ES-I3 (cell line): ENCODE data around the gene CA10.

Experiments
- H3K36me3 ChIP-seq: 2 replicates; pipeline ENCODE4 v1.6.1; 2013; ENCODE audit warnings: mild to moderate bottlenecking, low read length, control low read depth, moderate library complexity; ENCODE audit not compliant: insufficient read depth
- H3K4me1 ChIP-seq: 2 replicates; pipeline ENCODE4 v1.6.1; 2013; ENCODE audit warnings: mild to moderate bottlenecking, control low read depth, low read length; ENCODE audit not compliant: insufficient read depth
- H3K9ac ChIP-seq: 2 replicates; pipeline ENCODE4 v1.6.1; 2013; ENCODE audit warnings: low read depth, mild to moderate bottlenecking, low read length, moderate library complexity
- H3K9me3 ChIP-seq: 2 replicates; pipeline ENCODE4 v1.6.1; 2013; ENCODE audit warnings: mild to moderate bottlenecking, low read length, moderate library complexity; ENCODE audit not compliant: control insufficient read depth, insufficient read depth

Gene CA10

GRCh38 chr17:51995797-51996403, 162.6 kb downstream of the CA10 start:
- Histone ChIP-seq H3K9ac (no peak overlapping the region), H3K4me1 (no peaks in the 10 kb centered on the region; the same call in 1 of the 2 replicates), H3K9me3 (no peaks in the 10 kb centered on the region), H3K36me3 (no peaks in the 10 kb centered on the region)

DNA sequence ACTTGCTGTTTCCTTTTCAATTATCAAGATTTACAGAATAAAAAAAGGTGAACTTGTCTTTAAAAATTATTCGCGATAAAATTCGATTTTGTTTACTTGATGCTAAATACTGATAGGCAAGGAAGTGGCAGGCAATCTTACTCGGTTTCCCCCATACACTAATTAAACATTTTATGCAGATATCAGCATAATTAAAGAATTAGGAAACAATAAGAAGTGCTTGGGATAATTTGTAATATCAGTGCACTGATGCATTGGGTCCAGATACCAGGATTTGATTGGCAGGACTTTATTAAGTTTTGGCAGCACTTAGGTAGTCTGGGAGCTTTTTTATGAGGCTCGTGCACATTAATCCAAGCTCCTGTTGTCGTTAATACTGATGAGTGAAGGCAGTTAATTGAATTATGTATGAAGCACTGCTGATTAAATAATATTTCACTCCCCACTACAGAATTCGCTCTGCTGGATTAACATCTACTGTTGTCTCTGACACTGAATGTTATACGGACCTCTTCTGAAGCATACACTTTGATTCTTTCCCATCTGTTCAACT, 165.6 kb downstream of the CA10 start:
- no peaks in the 10 kb centered on the region for H3K36me3 ChIP-seq
- no peaks in the 10 kb centered on the region; the same call in 1 of the 2 replicates for H3K4me1 ChIP-seq
- no peaks in the 10 kb centered on the region for H3K9me3 ChIP-seq
- H3K9ac ChIP-seq, result no peak overlapping the region

DNA sequence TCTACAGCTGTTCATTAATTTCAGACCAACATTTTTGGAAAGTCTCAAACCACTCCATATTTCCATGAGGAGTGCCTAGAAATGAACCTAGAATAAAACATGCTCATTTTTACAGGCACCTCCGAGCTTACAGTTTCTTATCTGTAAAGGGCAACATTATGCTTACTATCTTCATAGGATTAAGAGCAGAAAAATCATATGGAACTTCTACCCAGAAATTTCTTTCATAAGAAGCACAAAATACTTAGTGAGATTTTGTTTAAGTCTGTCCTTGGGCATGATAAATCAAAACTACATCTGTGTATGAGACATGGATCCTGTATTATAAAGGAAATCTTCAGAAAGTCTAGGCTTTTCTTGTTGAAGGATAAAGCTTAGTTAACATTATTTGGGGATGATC, 187.4 kb downstream of the CA10 start:
- no peak overlapping the region for H3K9ac ChIP-seq
- H3K4me1 ChIP-seq, result no peaks in the 10 kb centered on the region
- no peaks in the 10 kb centered on the region for H3K36me3 ChIP-seq
- no peaks in the 10 kb centered on the region for H3K9me3 ChIP-seq

- H3K9ac ChIP-seq, result no peak overlapping the region
- H3K4me1 ChIP-seq, result no peaks in the 10 kb centered on the region
- H3K36me3 ChIP-seq, result no peaks in the 10 kb centered on the region
- no peaks in the 10 kb centered on the region for H3K9me3 ChIP-seq
Measured at GRCh38 chr17:51961689-51962088, 196.8 kb downstream of the CA10 start.

DNA sequence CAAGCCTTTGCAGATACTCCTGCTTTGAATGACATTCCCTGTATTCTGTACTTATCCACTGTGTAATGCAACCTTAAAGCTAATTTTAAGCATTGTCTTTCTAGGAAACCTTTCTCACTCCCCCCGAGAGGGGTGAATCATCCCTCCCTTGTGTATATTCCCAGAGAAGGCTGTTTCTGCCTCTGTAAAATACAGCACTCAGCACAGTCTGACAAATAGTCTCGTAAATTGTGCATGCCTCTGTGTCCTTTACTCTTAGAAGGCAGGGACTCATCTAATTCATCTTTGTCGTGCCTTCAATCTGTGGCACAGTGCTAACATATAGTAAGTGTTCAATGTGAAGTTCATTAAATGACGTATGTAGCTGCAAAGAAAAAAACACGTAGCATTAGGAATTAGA, 200.7 kb downstream of the CA10 start:
- Histone ChIP-seq H3K9me3 (no peaks in the 10 kb centered on the region), H3K4me1 (no peaks in the 10 kb centered on the region)

GRCh38 chr17:51955245-51955644, 203.3 kb downstream of the CA10 start:
- H3K9me3 ChIP-seq, result no peaks in the 10 kb centered on the region
- H3K9ac ChIP-seq, result no peak overlapping the region
- no peaks in the 10 kb centered on the region for H3K4me1 ChIP-seq
- H3K36me3 ChIP-seq, result no peaks in the 10 kb centered on the region

More for the DNA sequence above, 200.7 kb downstream of the CA10 start:
- Histone ChIP-seq H3K9ac (no peak overlapping the region), H3K36me3 (no peaks in the 10 kb centered on the region)

DNA sequence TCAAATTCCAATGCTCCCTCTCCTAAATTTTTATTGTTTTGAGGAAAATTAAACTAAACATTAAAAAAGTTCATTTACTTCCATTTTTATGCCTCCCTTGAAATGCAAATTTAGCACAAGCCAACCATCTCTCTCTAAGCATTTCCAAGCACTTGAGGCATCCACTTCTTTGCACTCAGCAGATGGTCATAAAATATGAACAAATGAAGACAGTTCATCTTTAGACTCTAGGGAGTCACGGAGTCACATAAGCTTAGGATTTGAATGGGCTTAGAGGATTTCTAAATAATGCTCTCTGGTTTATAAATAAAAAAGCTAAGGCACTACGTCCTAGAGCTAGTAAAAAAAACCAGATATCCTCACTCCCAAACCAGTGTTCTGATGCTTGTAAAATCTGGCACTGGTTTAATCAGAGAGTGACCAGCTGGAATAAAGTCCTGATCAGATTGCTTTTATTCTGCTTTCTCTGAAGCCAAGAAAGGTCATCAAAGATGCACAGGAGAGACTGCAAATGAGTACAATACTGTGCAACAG, 204.2 kb downstream of the CA10 start:
- no peaks in the 10 kb centered on the region for H3K4me1 ChIP-seq
- no peaks in the 10 kb centered on the region for H3K36me3 ChIP-seq
- no peak overlapping the region for H3K9ac ChIP-seq
- H3K9me3 ChIP-seq, result no peaks in the 10 kb centered on the region

DNA sequence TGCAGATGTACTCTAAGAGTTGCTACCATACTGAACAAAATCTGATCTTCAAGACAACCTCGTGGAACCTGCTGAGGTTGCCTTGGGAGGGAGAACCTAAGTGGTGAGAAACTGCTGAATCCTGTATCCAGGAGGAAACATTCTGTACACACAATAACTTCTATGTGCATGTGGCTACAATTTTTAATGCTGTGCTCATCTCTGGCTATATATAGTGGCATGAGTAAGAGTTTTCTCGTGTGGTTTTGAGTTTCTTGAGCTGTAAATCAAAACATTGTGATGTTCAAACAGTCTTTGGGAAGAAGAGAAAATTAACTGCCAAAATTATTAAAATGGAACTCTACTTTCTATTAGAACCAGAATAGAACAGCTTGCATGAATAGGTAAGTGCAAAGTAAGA, 206.8 kb downstream of the CA10 start:
- H3K36me3 ChIP-seq, result no peaks in the 10 kb centered on the region
- no peak overlapping the region for H3K9ac ChIP-seq
- no peaks in the 10 kb centered on the region for H3K9me3 ChIP-seq
- H3K4me1 ChIP-seq, result no peaks in the 10 kb centered on the region

GRCh38 chr17:51948128-51948527, 210.4 kb downstream of the CA10 start:
- H3K4me1 ChIP-seq, result no peaks in the 10 kb centered on the region
- H3K36me3 ChIP-seq, result no peaks in the 10 kb centered on the region
- no peaks in the 10 kb centered on the region for H3K9me3 ChIP-seq

DNA sequence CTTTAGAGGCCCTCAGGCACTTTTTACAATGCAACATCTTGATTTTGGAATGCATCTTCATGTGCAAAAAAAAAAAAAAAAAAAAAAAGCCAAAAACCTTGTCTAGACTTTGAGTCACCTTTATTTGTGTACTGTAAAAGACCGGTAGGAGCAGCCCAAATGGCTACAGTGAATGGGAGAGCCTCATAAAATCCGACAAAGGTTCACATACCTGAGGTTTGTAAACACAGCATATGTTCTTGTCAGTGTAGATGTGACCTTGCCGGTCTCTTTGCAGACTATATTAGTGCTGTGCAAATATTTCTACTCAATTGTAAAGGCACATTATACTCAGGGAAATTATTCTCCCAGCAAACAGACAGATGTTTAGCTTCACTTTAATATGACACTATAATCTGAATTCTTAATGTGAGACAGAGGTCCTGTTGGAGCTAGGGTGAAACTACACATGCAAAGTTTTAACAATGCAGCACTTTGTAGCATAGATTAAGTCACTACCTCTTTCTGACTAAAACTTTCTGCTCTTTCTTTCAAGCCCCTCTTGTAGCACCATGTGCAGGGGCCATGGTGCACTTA, 211.3 kb downstream of the CA10 start:
- H3K9me3 ChIP-seq, result no peaks in the 10 kb centered on the region
- peaks cover 3% of the 10 kb centered on the region; the same call in 1 of the 2 replicates for H3K4me1 ChIP-seq
- no peaks in the 10 kb centered on the region for H3K36me3 ChIP-seq
- H3K9ac ChIP-seq, result no peak overlapping the region

More at GRCh38 chr17:51948128-51948527, 210.4 kb downstream of the CA10 start:
- no peak overlapping the region for H3K9ac ChIP-seq

- Histone ChIP-seq H3K4me1 (peaks cover 3% of the 10 kb centered on the region; the same call in 1 of the 2 replicates), H3K36me3 (no peaks in the 10 kb centered on the region), H3K9ac (no peak overlapping the region), H3K9me3 (no peaks in the 10 kb centered on the region)
Measured at GRCh38 chr17:51946311-51946710, 212.2 kb downstream of the CA10 start.

DNA sequence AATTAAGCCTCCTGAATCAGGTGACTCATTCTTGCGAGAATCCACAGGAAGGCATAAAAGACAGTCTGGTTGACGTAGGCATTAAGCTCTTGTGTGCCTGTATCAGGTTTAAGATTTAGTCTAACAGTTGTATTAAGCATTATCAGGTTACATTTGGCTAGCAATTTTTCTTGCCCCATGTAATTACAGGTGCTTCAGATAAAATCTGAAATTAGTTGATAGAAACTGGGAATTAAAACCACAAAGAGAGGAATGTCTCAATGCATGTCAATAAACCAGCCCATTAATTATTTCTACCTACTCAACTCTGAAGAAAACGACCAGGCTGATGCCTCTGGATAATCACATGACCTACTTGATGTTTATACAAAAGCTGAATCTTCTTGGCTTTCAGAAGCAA, 217.2 kb downstream of the CA10 start:
- no peaks in the 10 kb centered on the region for H3K9me3 ChIP-seq
- no peak overlapping the region for H3K9ac ChIP-seq
- H3K36me3 ChIP-seq, result no peaks in the 10 kb centered on the region
- H3K4me1 ChIP-seq, result peaks cover 3% of the 10 kb centered on the region; the same call in 1 of the 2 replicates

GRCh38 chr17:51937264-51937663, 221.2 kb downstream of the CA10 start:
- Histone ChIP-seq H3K36me3 (no peaks in the 10 kb centered on the region), H3K9me3 (no peaks in the 10 kb centered on the region), H3K4me1 (no peaks in the 10 kb centered on the region), H3K9ac (no peak overlapping the region)

DNA sequence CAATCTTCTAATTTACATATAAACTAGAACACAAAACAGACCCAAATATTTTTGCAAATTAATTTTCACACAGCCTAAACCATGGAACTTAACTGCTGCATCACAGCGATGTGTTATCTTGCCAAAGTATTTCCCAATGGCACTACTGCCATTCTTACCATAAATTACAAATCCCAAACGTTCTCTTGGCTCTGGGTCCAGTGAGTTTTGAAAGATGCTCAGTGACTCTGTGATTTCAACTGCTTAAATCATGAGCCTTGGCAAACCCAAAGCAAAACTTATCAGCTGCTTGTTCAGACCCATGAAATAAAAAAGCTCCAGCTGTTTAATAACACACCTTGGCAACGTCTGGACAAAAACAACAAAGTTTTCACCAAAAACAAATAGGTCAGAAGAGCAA, 223.0 kb downstream of the CA10 start:
- H3K9me3 ChIP-seq, result no peaks in the 10 kb centered on the region
- H3K4me1 ChIP-seq, result no peaks in the 10 kb centered on the region
- H3K36me3 ChIP-seq, result no peaks in the 10 kb centered on the region
- no peak overlapping the region for H3K9ac ChIP-seq

DNA sequence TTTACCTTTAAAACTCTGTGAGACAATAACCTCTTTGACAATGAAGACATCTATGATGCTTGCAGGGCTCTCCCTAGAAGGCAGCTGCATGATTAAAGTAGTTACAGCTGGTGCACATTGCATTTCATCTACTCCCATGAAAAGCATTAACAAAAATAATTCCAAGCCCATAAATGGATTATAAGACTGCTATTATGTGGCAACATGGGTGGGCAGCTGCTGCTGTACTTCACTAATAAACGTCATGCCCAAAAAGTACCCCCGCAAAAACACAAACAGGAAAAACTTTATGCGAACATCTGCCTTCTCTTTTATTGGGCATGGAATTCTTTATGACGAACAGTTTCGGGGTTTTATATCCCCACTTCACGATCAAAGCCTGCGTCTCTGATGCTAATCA, 224.9 kb downstream of the CA10 start:
- Histone ChIP-seq H3K4me1 (no peaks in the 10 kb centered on the region), H3K9me3 (no peaks in the 10 kb centered on the region), H3K36me3 (no peaks in the 10 kb centered on the region), H3K9ac (no peak overlapping the region)
